Colonic mucosa (tissue), 4 donors: ENCODE measurements around the gene ACTR8. TPM values are rescaled to one million over a fixed set of nuclear protein-coding genes. Genes with fewer than 3 reads are reported as not detected.
A peak's percentile ranks its signal among the peaks of the same experiment; 100 is the strongest.

Source experiments
- DNase-seq: peaks from one replicate; pipeline ENCODE4 v3.0.0-alpha.2; 2020
- H3K27ac ChIP-seq: fragments of 200-600 bp; one replicate; pipeline ENCODE4 v1.8.0; 2021
- H3K27me3 ChIP-seq: fragments of 200-600 bp; one replicate; pipeline ENCODE4 v1.8.0; 2021
- H3K36me3 ChIP-seq: fragments of 200-600 bp; one replicate; pipeline ENCODE4 v1.8.0; 2021
- H3K4me1 ChIP-seq: fragments of 200-600 bp; one replicate; pipeline ENCODE4 v1.8.0; 2021; ENCODE audit warnings: mild to moderate bottlenecking
- H3K4me3 ChIP-seq: fragments of 200-600 bp; one replicate; pipeline ENCODE4 v1.8.0; 2021
- H3K9ac ChIP-seq, 2 donors: one replicate each; pipeline ENCODE4 v1.7.0; 2013; ENCODE audit warnings: control low read depth in 2 of 2, low read depth in 2 of 2, low read length in 2 of 2
- H3K9me3 ChIP-seq: fragments of 200-600 bp; one replicate; pipeline ENCODE4 v1.8.0; 2021
- CTCF ChIP-seq: fragments of 200-600 bp; IDR thresholded peaks from one replicate; pipeline ENCODE4 v1.8.0; 2022; ENCODE audit warnings: antibody characterized with exemption, mild to moderate bottlenecking
- intact Hi-C: fragments of 100-400 bp; cut with DNase I; formaldehyde crosslinking; loops from one replicate; pipeline ENCODE4 v1.14.1; 2022
- total RNA-seq, 2 donors: library from RNA; stranded (reverse); fragmentation: NEBNext Ultra II Directional in 1 of 2; extraction: Animal tissue kit (Norgen Biotek cat#: 25700) in 1 of 2; gene quantifications; one replicate each; pipeline ENCODE4 v1.2.1, GENCODE V29; 2021
- donor health status: healthy.
- donor health status: DM: no; HTN: no; CAD: no.
- donor health status: DM: no; HTN: no; CAD: no.

Gene ACTR8
- total RNA-seq, 2 donors from 2014 or later, result 31.4 to 35.0 TPM

DNA sequence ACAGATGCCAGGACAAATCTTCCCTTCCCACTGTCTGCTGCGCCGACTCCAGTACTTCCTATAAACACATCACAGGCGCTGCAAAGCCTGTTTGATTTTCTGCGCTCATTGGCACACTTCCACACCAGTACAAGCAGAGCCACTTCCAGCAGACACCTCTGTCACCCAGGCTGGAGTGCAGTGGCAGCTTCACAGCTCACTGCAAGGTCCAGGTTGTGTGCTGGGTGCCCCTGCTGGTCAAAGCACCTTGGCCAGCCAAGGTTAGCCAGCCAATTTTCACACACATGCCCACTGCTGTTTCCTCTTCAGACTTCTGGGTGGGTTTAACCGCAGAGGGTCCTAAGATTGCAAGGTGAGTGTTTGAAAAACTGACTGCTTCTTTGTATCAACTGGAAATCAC is 40.7 kb downstream of the ACTR8 start:
- H3K9ac ChIP-seq, result peak overlapping the region in 1 of 2 donors; percentile 66
- peaks cover 8% of the 10 kb centered on the region for H3K4me1 ChIP-seq
- H3K9me3 ChIP-seq, result no peaks in the 10 kb centered on the region
- no peak overlapping the region for H3K4me3 ChIP-seq
- H3K27me3 ChIP-seq, result no peaks in the 10 kb centered on the region
- no peaks in the 10 kb centered on the region for H3K36me3 ChIP-seq
- peak; percentile 19 for TF ChIP-seq CTCF
- intact Hi-C loops, result no loop called here
- peak; percentile 77 for DNase-seq
- H3K27ac ChIP-seq, result peak overlapping the region; percentile 53

- Histone ChIP-seq H3K9ac (no peak overlapping the region), H3K36me3 (no peaks in the 10 kb centered on the region), H3K27ac (no peak overlapping the region), H3K9me3 (no peaks in the 10 kb centered on the region), H3K4me1 (peaks cover 1% of the 10 kb centered on the region), H3K27me3 (no peaks in the 10 kb centered on the region), H3K4me3 (no peak overlapping the region)
- intact Hi-C loops, result no loop called here
- no peak for TF ChIP-seq CTCF
- DNase-seq, result no peak
These were observed 44.6 kb downstream of the ACTR8 start for GRCh38 chr3:53837331-53837730.

- intact Hi-C loops, result no loop called here
- H3K9me3 ChIP-seq, result no peaks in the 10 kb centered on the region
- no peak overlapping the region for H3K27ac ChIP-seq
- H3K9ac ChIP-seq, result no peak overlapping the region
- no peaks in the 10 kb centered on the region for H3K36me3 ChIP-seq
- no peaks in the 10 kb centered on the region for H3K4me1 ChIP-seq
- no peak for TF ChIP-seq CTCF
- no peak overlapping the region for H3K4me3 ChIP-seq
- DNase-seq, result no peak
- H3K27me3 ChIP-seq, result no peaks in the 10 kb centered on the region
These were observed 45.7 kb downstream of the ACTR8 start for GRCh38 chr3:53836084-53836872.

DNA sequence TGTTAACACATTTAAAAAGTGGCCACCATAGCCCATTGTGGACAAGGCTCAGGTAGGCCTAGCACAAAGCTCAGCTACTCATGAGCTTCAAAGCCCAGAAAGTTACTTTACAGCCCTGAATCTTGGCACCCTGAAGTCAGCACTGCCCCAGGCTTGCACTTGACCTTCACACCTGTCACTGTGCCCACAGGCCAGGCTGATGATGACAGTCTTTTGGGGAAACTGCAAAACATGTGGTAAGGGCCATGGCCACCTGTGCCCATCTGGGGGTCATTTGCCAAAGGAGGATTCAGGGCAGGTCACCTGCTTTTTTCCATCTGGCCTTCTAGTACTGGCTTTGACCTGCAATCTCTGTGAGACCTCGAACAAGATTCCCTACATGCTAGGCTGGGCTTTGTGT is 46.7 kb downstream of the ACTR8 start:
- Histone ChIP-seq H3K27ac (no peak overlapping the region), H3K4me1 (no peaks in the 10 kb centered on the region), H3K27me3 (no peaks in the 10 kb centered on the region), H3K4me3 (no peak overlapping the region), H3K9ac (no peak overlapping the region), H3K9me3 (no peaks in the 10 kb centered on the region), H3K36me3 (no peaks in the 10 kb centered on the region)
- DNase-seq, result no peak
- no peak for TF ChIP-seq CTCF
- intact Hi-C loops, result no loop called here

- TF ChIP-seq CTCF, result no peak
- no peak overlapping the region for H3K27ac ChIP-seq
- H3K36me3 ChIP-seq, result no peaks in the 10 kb centered on the region
- intact Hi-C loops, result no loop called here
- no peak overlapping the region for H3K9ac ChIP-seq
- H3K4me1 ChIP-seq, result no peaks in the 10 kb centered on the region
- no peaks in the 10 kb centered on the region for H3K27me3 ChIP-seq
- DNase-seq, result no peak
- H3K4me3 ChIP-seq, result no peak overlapping the region
- no peaks in the 10 kb centered on the region for H3K9me3 ChIP-seq
These were observed 47.4 kb downstream of the ACTR8 start for GRCh38 chr3:53834429-53835095.
